AG04449 (cell line): Measurements from ENCODE around the gene RER1.

Experiments
- CTCF ChIA-PET: fragments of 350-600 bp; formaldehyde crosslinking; extraction: SDS; loops from one replicate; lab custom pipeline; 2021; ENCODE audit warnings: antibody characterized with exemption; lab: Yijun Ruan, JAX
- POLR2A ChIA-PET: fragments of 400-600, 350-600 bp; formaldehyde crosslinking; extraction: SDS; loops from one replicate; lab custom pipeline; 2020; ENCODE audit warnings: antibody characterized with exemption, inconsistent platforms; lab: Yijun Ruan, JAX
- DNase-seq: peaks from one replicate; pipeline ENCODE4 v3.0.0-alpha.2; 2010; ENCODE audit warnings: low read depth, low spot score
- H3K4me3 ChIP-seq: 2 replicates; pipeline ENCODE4 v1.5.1; 2011; ENCODE audit warnings: low read depth, mild to moderate bottlenecking, control low read depth, low read length
- CTCF ChIP-seq: IDR thresholded peaks from one replicate; pipeline ENCODE4 v1.5.1; 2011; ENCODE audit warnings: mild to moderate bottlenecking, moderate library complexity, low read length, control low read depth, inconsistent platforms; ENCODE audit not compliant: insufficient read depth; ENCODE audit errors: missing control alignments

The RER1 gene

GRCh38 chr1:2389644-2390043 is 2.0 kb upstream of the RER1 start:
- DNase-seq, result no peak
- CTCF ChIA-PET, result interaction anchor here (0.9 to 21.2 kb wide), 6 partner anchors 9 to 1034 kb away, joined by 3 to 891 read pairs (median 3); partner anchors contain the start of gene FAAP20
- POLR2A ChIA-PET, result interaction anchor here (1.1 kb wide), 1 partner anchor 195 kb away, joined by 3 read pairs; the partner anchor contains the start of gene FAAP20
- TF ChIP-seq CTCF, result no peak
- H3K4me3 ChIP-seq, result peak overlapping the region; percentile 87; the same call in 1 of the 2 replicates

- TF ChIP-seq CTCF, result no peak
- H3K4me3 ChIP-seq, result peak overlapping the region; percentile 77
- no peak for DNase-seq
- ChIA-PET CTCF (interaction anchor here (0.8 to 21.2 kb wide), 5 partner anchors 11 to 217 kb away, joined by 3 to 891 read pairs (median 6); partner anchors contain the start of gene FAAP20), POLR2A (interaction anchor here (0.7 to 1.9 kb wide), 14 partner anchors 8 to 197 kb away, joined by 3 to 7 read pairs (median 4); partner anchors contain the start of genes FAAP20, PEX10 and SKI)
Measured at GRCh38 chr1:2391931-2392509, 379 bp downstream of the RER1 start.

- no peak for DNase-seq
- TF ChIP-seq CTCF, result no peak
- POLR2A ChIA-PET, result interaction anchor here (1.9 kb wide), 1 partner anchor 193 kb away, joined by 6 read pairs; no protein-coding TSS in a partner anchor
- peak overlapping the region; percentile 77 for H3K4me3 ChIP-seq
- CTCF ChIA-PET, result interaction anchor here (0.7 to 21.2 kb wide), 5 partner anchors 12 to 218 kb away, joined by 3 to 891 read pairs (median 6); partner anchors contain the start of gene FAAP20
Measured at GRCh38 chr1:2392686-2393085, 1.0 kb downstream of the RER1 start.

GRCh38 chr1:2393471-2393877 is 1.8 kb downstream of the RER1 start:
- POLR2A ChIA-PET, result no interaction called here
- CTCF ChIA-PET, result interaction anchor here (0.7 to 21.2 kb wide), 4 partner anchors 12 to 193 kb away, joined by 3 to 891 read pairs (median 3); partner anchors contain the start of gene FAAP20
- no peak for TF ChIP-seq CTCF
- DNase-seq, result no peak
- H3K4me3 ChIP-seq, result peak overlapping the region; percentile 3; the same call in 1 of the 2 replicates

- no peak for DNase-seq
- POLR2A ChIA-PET, result no interaction called here
- CTCF ChIA-PET, result interaction anchor here (0.8 to 21.2 kb wide), 4 partner anchors 13 to 1058 kb away, joined by 3 to 891 read pairs (median 3); partner anchors contain the start of gene FAAP20
- H3K4me3 ChIP-seq, result no peak overlapping the region
- TF ChIP-seq CTCF, result no peak
Measured at GRCh38 chr1:2394220-2394619, 2.6 kb downstream of the RER1 start.

DNA sequence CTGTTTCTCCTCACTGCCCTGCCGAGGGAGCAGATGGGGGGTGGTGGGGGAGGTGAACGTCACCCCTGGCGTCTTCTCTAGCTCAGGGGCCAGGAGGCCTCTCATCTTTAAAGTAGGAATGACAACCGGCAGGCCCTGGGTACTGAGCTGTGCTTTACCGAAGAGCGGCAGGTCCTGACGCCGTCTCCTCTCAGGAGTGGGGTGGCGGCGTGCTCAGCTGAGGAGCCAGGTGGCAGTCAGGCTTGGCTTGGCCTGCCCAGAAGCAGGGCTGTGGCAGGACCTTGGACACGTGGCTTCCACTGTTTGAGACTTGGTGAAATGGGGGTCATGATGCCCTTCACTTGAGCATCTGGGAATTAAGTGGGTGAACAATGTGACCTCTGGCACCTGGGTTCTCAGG is 3.1 kb downstream of the RER1 start:
- no peak for DNase-seq
- no peak for TF ChIP-seq CTCF
- no peak overlapping the region for H3K4me3 ChIP-seq
- POLR2A ChIA-PET, result no interaction called here
- CTCF ChIA-PET, result interaction anchor here (0.8 to 21.2 kb wide), 4 partner anchors 13 to 1057 kb away, joined by 3 to 891 read pairs (median 3); partner anchors contain the start of gene FAAP20
